ENCODE measurements around the gene SLU7. TPM values are rescaled to one million over a fixed set of nuclear protein-coding genes. Genes with fewer than 3 reads are reported as not detected.

Gene SLU7
- total and polyA plus RNA-seq, 9 of the 15 experiments (the other 6 are each of a cell fraction or from before 2014, with no cell fraction given): 42.1 to 65.7 (median 54.8) TPM

- TF ChIP-seq RFX1 (IDR thresholded peaks at IDR 0.05) (peak; percentile 52), ZFX (CRISPR knock-in tag; IDR thresholded peaks at IDR 0.05) (peak; percentile 28; the same call in 1 of the 2 replicates), GATA2 (CRISPR knock-in tag; IDR thresholded peaks at IDR 0.05) (no peak), SMARCC2 (IDR thresholded peaks at IDR 0.05; ENCODE audit: low read depth) (no peak), NR4A1 (CRISPR knock-in tag; IDR thresholded peaks at IDR 0.05) (no peak), NR4A1 (tag; IDR thresholded peaks at IDR 0.05) (no peak), TCF3 (CRISPR knock-in tag; IDR thresholded peaks at IDR 0.05) (0 out of 2 replicates have a peak, but pooled peaks have one; percentile 37)
- TF ChIP-seq, protein P1, sequence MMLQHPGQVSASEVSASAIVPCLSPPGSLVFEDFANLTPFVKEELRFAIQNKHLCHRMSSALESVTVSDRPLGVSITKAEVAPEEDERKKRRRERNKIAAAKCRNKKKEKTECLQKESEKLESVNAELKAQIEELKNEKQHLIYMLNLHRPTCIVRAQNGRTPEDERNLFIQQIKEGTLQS (IDR thresholded peaks at IDR 0.05): peak; percentile 53; the same call in 1 of the 2 replicates
- TF ChIP-seq, protein P1 (CRISPR knock-in tag; conservative IDR thresholded peaks at IDR 0.05): no peak
These were observed 51.6 kb downstream of the SLU7 start (continued) for GRCh38 chr5:160367261-160367660.

GRCh38 chr5:160366230-160366629, 52.7 kb downstream of the SLU7 start:
- no peak overlapping the region for H3K9ac ChIP-seq (ENCODE audit: insufficient read depth in 1 of 2, low read depth in 2 of 2, low read length in 2 of 2)
- no peak overlapping the region for H2AFZ ChIP-seq (ENCODE audit: low read depth, low read length)
- H3K4me2 ChIP-seq (ENCODE audit: insufficient read depth, low read length): no peak overlapping the region
- no peaks in the 10 kb centered on the region for H3K9me1 ChIP-seq (ENCODE audit: control insufficient read depth, insufficient read depth, low read length)
- no peaks in the 10 kb centered on the region for H3K9me3 ChIP-seq (replicated peaks; ENCODE audit: control insufficient read depth, insufficient read depth, low read depth, low read length)
- ATAC-seq (no peak), DNase-seq (ENCODE audit: extremely low read depth in 1 of 4, low spot score in 3 of 4) (no peak), FAIRE-seq (no peak)
- no peaks in the 10 kb centered on the region for H3K36me3 ChIP-seq (ENCODE audit: control insufficient read depth, insufficient read depth, low read length)
- ChIA-PET CTCF (ENCODE audit: low intra/inter-chr PET ratio) (no interaction called here), POLR2A (interaction anchor here (1.1 to 1.4 kb wide), 2 partner anchors 12 to 25 kb away, joined by 3 to 6 read pairs; no protein-coding TSS in a partner anchor)
- H3K4me3 ChIP-seq: no peak overlapping the region
- H3K79me2 ChIP-seq (ENCODE audit: control insufficient read depth, insufficient read depth, low read length): no peaks in the 10 kb centered on the region
- peaks cover 19 to 27% of the 10 kb centered on the region in 2 experiments for H3K27me3 ChIP-seq (ENCODE audit: control insufficient read depth in 2 of 2, insufficient read depth in 2 of 2, low read length in 2 of 2)
- H3K27ac ChIP-seq (ENCODE audit: extremely low read depth, low read depth, low read length): no peak overlapping the region
- 0 out of 2 replicates have a peak, but pooled peaks cover 5% of the 10 kb centered on the region for H4K20me1 ChIP-seq (replicated peaks; ENCODE audit: control insufficient read depth, insufficient read depth, low read length)
- H3K4me1 ChIP-seq (replicated peaks in 1 of 2; ENCODE audit: control insufficient read depth in 2 of 2, insufficient read depth in 2 of 2, low read length in 2 of 2): peaks cover 11 to 19% of the 10 kb centered on the region in 2 experiments
- WGBS (ENCODE audit: insufficient coverage, low coverage, missing lambda C conversion rate): 69% methylated on average over 2 of the region's 2 CpGs
- no TSS peak for BruUV-seq (replicated peaks)
- intact Hi-C loops (cut with micrococcal nuclease) (no loop called here), in situ Hi-C loops (cut with MboI) (no loop called here)
- no peak for TF ChIP-seq ZNF354B (CRISPR knock-in tag; IDR thresholded peaks at IDR 0.05)
- TF ChIP-seq ZNF23 (CRISPR knock-in tag; IDR thresholded peaks at IDR 0.05): no peak
- TF ChIP-seq, protein P2, sequence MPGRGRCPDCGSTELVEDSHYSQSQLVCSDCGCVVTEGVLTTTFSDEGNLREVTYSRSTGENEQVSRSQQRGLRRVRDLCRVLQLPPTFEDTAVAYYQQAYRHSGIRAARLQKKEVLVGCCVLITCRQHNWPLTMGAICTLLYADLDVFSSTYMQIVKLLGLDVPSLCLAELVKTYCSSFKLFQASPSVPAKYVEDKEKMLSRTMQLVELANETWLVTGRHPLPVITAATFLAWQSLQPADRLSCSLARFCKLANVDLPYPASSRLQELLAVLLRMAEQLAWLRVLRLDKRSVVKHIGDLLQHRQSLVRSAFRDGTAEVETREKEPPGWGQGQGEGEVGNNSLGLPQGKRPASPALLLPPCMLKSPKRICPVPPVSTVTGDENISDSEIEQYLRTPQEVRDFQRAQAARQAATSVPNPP (IDR thresholded peaks at IDR 0.05; ENCODE audit: borderline replicate concordance, insufficient read depth, insufficient read length): no peak
- no peak for TF ChIP-seq NR2F6 (CRISPR knock-in tag; IDR thresholded peaks at IDR 0.05)
- TF ChIP-seq ZKSCAN8 (CRISPR knock-in tag; IDR thresholded peaks at IDR 0.05): no peak
- TF ChIP-seq NCOA4 (IDR thresholded peaks at IDR 0.05; ENCODE audit: partially characterized antibody): no peak
- TF ChIP-seq RERE (CRISPR knock-in tag; IDR thresholded peaks at IDR 0.05; ENCODE audit: borderline replicate concordance): no peak
